Stimulated activated naive B cell treated with anti-CD40 and anti-IgM and Interleukin-4, amounts not matched to agents 10 μg/mL and 1 μg/mL and 100 μg/mL, for 72 hours (primary cell): ENCODE results near the gene TMEM270.
"Not testable (repeated sequence)": the region's sequence is repeated elsewhere in the genome, so short reads cannot be mapped to it uniquely, and the experiment has no call there.

Source experiments
- ATAC-seq, 2 donors: fragments of 150-1000 bp; cut with Tn5 transposase; replicated peaks; 2 replicates each; pipeline ENCODE4 v1.10.0; 2021; ENCODE audit warnings: moderate library complexity in 1 of 2
- DNase-seq: peaks from one replicate; pipeline ENCODE4 v3.0.0; 2021
- H3K27ac Mint-ChIP-seq: one replicate; pipeline ENCODE4 v1.8.0; 2022; ENCODE audit warnings: mild to moderate bottlenecking, mixed read lengths
- H3K27me3 Mint-ChIP-seq, 2 donors: one replicate each; pipeline ENCODE4 v1.8.0; 2022; ENCODE audit warnings: mixed read lengths in 2 of 2
- H3K36me3 Mint-ChIP-seq, 2 donors: one replicate each; pipeline ENCODE4 v1.8.0; 2022; ENCODE audit warnings: mixed read lengths in 2 of 2, mild to moderate bottlenecking in 1 of 2
- H3K4me1 Mint-ChIP-seq, 2 donors: one replicate each; pipeline ENCODE4 v1.8.0; 2022; ENCODE audit warnings: mixed read lengths in 2 of 2, mild to moderate bottlenecking in 1 of 2
- H3K4me3 Mint-ChIP-seq, 2 donors: one replicate each; pipeline ENCODE4 v1.8.0; 2022; ENCODE audit warnings: mild to moderate bottlenecking in 2 of 2, mixed read lengths in 2 of 2, moderate library complexity in 1 of 2
- H3K9me3 Mint-ChIP-seq, 2 donors: one replicate each; pipeline ENCODE4 v1.8.0; 2022; ENCODE audit warnings: mixed read lengths in 2 of 2, mild to moderate bottlenecking in 1 of 2

Gene TMEM270

DNA sequence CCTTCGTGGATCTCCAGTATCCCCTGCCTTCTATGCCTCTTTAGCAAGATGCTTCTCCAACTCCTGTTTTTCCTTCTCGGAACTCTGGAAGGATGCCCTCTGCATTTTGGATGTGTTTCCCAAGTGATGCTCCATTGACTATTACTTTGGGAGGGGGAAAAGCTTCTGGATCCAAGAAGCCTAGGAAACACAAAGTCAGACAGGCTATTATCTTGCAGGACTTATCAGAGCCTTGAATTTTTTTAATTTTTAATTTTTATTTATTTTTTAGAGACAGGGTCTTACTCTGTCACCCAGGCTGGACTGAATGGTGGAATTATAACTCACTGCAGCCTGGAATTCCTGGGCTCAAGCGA lies 21.1 kb downstream of the TMEM270 start:
- Mint-ChIP-seq H3K36me3 (no peaks in the 10 kb centered on the region), H3K4me3 (no peak overlapping the region), H3K9me3 (no peaks in the 10 kb centered on the region), H3K27me3 (peaks cover 32 to 45% of the 10 kb centered on the region in 2 donors), H3K4me1 (peaks cover 4 to 17% of the 10 kb centered on the region in 2 donors), H3K27ac (no peak overlapping the region)
- ATAC-seq (no peak), DNase-seq (no peak)

DNA sequence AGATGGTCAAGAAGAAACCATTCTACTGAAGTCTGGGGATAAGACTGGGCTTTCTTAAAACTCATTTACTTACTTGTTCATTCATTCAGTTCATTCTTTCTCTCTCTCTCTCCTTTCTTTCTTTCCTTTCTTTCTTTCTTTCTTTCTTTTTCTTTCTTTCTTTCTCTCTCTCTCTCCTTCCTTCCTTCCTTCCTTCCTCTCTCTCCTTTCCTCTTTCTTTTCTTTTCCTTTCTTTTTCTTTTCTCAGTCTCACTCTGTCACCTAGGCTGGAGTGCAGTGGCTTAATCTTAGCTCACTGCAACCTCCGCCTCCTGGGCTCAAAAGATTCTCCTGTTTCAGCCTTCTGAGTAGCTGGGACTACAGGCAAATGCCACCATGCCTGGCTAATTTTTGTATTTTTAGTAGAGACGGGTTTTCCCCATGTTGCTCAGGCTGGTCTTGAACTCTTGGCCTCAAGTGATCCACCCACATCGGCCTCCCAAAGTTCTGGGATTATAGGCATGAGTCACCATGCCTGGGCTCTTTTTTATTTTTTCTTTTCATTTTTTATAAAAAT lies 24.0 kb downstream of the TMEM270 start:
- DNase-seq, H3K27ac Mint-ChIP-seq, H3K36me3 Mint-ChIP-seq, ATAC-seq, H3K9me3 Mint-ChIP-seq, H3K4me3 Mint-ChIP-seq: not testable (repeated sequence)
- peaks cover 4 to 18% of the 10 kb centered on the region in 2 donors for H3K4me1 Mint-ChIP-seq
- peaks cover 38 to 49% of the 10 kb centered on the region in 2 donors for H3K27me3 Mint-ChIP-seq

DNA sequence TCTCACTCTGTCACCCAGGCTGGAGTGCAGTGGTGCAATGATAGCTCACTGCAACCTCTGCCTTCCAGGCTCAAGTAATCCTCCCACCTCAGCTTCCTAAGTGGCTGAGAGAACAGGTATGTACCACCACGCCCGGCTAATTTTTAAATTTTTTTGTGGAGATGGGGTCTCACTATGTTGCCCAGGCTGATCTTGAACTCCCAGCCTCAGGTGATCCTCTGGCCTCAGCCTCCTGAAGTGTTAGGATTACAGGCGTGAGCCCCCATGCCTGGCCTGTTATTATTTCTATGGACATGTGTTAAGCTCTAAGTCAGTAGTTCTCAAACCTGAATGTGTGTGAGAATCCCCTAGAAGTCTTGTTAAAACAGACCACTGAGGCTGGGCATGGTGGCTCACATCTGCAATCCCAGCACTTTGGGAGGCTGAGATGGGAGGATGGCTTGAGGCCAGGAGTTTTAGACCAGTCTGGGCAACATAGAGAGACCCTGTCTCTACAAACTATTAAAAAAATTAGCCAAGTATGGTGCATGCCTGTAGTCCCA lies 24.5 kb downstream of the TMEM270 start:
- Mint-ChIP-seq H3K27ac (no peak overlapping the region), H3K9me3 (no peaks in the 10 kb centered on the region), H3K27me3 (peaks cover 39 to 49% of the 10 kb centered on the region in 2 donors), H3K4me1 (peaks cover 5 to 23% of the 10 kb centered on the region in 2 donors), H3K4me3 (no peak overlapping the region), H3K36me3 (no peaks in the 10 kb centered on the region)
- ATAC-seq (no peak), DNase-seq (no peak)

DNA sequence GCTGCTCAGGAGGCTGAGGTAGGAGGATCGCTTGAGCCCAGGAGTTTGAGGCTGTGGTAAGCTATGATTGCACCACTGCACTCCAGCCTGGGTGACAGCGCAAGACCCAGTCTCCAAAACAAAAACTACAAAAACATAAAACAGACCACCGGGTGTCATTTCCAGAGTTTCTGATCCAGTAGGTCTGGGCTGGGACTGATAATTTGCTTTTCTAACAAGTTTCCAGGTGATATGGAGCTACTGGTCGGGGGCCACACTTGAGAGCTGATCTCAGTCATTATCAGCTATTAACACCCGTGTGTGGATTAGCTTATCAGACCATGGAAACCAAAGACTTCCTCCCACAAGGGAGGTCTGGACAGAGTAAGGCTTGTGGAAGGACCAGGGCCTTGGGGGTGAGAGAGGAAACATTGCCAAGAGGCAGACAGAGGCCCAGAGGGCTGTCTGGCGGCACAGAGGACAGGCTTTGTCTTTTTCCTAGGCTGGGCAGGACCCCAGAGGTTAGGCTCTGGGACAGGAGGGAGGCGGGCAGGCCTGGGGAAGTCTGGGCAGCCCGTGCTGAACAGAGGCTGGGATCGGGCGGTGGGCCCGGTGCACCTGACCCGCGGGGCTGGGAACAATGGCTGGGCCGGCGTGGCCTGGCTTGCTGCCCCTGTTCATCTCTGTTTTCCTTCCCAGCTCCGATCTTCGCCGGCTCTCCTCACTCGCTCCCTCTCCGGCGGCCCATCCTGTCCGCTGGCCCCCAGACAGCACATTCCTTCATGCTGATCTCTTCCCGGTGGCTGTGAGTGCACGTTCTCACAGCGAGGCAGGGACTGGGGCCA lies 25.2 kb downstream of the TMEM270 start:
- Mint-ChIP-seq H3K4me3 (no peak overlapping the region), H3K36me3 (no peaks in the 10 kb centered on the region), H3K9me3 (no peaks in the 10 kb centered on the region), H3K27ac (no peak overlapping the region), H3K4me1 (peaks cover 6 to 26% of the 10 kb centered on the region in 2 donors), H3K27me3 (peaks cover 40 to 49% of the 10 kb centered on the region in 2 donors)
- ATAC-seq = peak in 1 of 2 donors; percentile 20
- no peak for DNase-seq

DNA sequence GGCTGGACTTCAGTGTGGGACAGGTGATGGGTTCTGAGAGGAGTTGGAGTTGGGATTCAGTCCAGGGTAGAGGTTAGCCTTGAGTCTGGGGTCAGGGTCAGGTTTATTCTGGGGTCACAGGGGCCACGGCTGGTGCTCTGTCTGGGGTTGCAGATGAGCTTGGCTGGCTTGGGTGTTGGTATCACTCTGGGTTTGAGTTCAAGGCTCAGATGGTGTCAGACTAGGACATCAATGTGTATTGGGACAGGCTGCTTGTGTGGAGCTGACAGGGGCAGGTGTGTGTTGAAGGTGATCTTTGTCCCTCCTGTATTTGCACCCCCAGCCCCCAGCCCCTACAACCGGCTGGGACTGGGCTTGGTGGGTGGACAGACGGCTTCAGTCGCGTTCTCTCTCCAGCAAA lies 26.8 kb downstream of the TMEM270 start:
- Mint-ChIP-seq H3K27me3 (peaks cover 47 to 59% of the 10 kb centered on the region in 2 donors), H3K27ac (no peak overlapping the region), H3K9me3 (peaks cover 0 to 2% of the 10 kb centered on the region in 2 donors), H3K36me3 (no peaks in the 10 kb centered on the region), H3K4me3 (no peak overlapping the region), H3K4me1 (peaks cover 6 to 26% of the 10 kb centered on the region in 2 donors)
- no peak for ATAC-seq
- DNase-seq = no peak

DNA sequence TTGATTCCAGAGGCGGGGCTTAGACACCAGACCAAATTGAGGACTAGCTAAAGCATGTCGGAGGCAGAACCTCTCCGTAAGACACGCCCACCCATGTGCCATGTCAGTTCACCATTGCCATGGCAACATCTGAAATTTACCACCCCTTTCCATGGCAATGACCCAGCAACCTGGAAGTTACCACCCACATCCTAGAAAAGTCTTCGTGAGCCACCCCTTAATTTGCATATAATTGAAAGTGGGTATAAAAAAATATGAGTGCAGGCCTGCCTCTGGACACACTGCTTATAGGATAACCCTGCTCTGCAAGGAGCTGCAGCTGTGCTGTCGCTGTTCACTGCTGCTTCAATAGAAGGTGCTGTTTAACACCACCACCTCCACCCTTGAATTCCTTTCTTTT lies 28.0 kb downstream of the TMEM270 start:
- H3K9me3 Mint-ChIP-seq = peaks cover 0 to 2% of the 10 kb centered on the region in 2 donors
- peaks cover 6 to 26% of the 10 kb centered on the region in 2 donors for H3K4me1 Mint-ChIP-seq
- no peak overlapping the region for H3K27ac Mint-ChIP-seq
- H3K36me3 Mint-ChIP-seq = no peaks in the 10 kb centered on the region
- DNase-seq (no peak), ATAC-seq (no peak)
- H3K4me3 Mint-ChIP-seq = no peak overlapping the region
- peaks cover 45 to 66% of the 10 kb centered on the region in 2 donors for H3K27me3 Mint-ChIP-seq

DNA sequence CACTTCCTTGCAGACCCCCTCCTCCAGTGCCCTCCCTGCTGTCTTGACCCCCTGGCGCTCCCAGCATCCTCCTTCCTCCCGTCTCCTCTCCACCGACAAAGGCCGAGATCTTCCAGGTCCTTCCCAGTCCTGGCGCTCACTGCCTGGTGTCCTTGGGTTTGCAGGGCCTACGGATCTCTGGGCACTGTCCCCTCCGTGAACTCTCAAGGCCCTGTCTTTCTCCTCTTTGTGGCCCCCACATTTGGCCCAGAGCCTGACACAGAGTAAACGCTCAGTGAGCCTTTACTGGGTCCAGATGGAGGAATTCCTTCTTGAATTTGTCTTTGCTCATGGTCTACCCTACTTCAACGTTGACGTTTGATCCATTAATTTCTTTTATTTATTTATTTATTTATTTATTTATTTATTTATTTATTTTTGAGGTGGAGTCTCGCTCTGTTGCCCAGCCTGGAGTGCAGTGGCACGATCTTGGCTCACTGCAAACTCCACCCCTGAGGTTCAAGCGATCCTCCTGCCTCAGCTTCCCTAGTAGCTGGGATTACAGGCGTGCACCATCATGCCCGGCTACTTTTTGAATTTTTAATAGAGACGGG lies 29.7 kb downstream of the TMEM270 start:
- Mint-ChIP-seq H3K4me3 (no peak overlapping the region), H3K9me3 (peaks cover under 1 to 2% of the 10 kb centered on the region in 2 donors), H3K27me3 (peaks cover 39 to 60% of the 10 kb centered on the region in 2 donors), H3K4me1 (peaks cover 2 to 18% of the 10 kb centered on the region in 2 donors), H3K27ac (no peak overlapping the region), H3K36me3 (no peaks in the 10 kb centered on the region)
- ATAC-seq = no peak
- DNase-seq = no peak

DNA sequence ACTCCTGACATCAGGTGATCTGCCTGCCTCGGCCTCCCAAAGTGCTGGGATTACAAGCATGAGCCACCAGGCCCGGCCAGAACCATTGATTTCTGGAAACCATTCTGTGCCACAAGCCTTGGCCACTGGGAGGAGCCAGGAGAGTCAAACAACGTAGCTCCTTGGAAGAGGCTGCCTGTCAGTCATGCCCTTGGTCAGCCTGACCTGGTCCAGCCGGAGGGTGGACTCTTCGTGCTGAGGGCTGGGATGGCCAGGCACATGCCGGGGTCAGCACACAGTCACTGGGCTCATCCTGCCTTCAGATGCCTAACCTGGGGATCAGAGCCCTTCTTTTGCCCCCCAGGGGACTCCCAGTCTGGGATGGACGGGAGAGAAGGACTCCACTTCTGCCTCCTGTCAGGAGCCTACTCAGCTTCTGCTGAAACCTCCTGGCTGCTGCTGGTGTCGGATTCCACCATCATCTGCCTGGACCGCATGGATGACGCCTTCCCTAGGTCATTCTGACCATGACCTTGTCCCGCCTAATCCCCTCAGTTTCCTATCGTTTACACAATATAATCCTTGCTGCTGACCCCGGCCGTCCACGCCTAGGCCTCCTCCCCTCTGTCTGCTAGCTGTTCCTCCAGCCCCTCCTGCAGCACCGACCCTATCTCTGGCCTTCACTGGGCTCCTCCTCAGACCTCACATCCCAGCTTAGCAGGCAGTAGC lies 30.4 kb downstream of the TMEM270 start:
- H3K36me3 Mint-ChIP-seq = no peaks in the 10 kb centered on the region
- H3K4me3 Mint-ChIP-seq = no peak overlapping the region
- H3K27me3 Mint-ChIP-seq = peaks cover 34 to 53% of the 10 kb centered on the region in 2 donors
- ATAC-seq = no peak
- peaks cover 2 to 13% of the 10 kb centered on the region in 2 donors for H3K4me1 Mint-ChIP-seq
- DNase-seq = no peak
- peak overlapping the region; percentile 4 for H3K27ac Mint-ChIP-seq
- peaks cover 2 to 4% of the 10 kb centered on the region in 2 donors for H3K9me3 Mint-ChIP-seq

DNA sequence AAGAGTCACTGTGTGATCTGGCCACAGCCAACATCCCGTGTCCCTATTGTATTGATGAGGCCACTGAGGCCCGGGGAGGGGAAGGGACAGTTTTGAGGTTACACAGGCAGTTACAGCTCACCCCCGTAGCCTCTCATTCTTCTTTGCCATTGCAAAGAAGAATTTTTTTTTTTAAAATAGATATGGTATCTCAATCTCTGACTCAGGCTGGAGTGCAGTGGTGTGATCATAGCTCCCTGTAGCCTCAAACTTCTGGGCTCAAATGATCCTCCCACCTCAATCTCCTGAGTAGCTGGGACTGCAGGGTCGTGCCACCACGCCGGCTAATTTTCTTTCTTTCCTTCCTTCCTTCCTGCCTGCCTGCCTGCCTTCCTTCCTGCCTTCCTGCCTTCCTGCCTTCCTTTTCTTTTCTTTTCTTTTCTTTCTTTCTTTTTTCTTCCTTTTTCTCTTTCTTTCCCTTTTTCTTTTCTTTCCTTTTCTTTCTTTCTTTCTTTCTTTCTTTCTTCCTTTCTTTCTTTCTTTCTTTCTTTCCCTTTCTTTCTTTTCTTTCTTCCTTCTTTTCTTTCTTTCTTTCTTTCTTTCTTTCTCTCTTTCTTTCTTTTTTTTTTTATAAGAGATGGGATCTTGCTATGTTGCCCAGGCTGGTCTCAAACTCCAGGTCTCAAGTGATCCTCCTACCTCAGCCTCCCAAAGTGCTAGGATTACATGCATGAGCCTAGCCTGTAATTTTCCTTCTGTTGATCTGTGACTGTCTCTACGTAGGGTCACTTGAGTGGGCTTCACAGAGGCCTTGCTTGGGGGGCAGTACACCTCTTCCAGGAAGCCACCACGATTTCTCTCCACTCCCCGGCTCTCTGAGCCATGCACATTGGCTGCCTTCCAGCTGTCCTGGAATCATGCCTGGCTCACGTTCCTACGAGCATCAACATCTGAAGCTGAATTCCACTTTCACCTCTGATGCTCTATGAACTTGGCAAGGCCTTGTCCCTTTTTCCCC lies 31.3 kb downstream of the TMEM270 start:
- Mint-ChIP-seq H3K9me3 (peaks cover 3 to 4% of the 10 kb centered on the region in 2 donors), H3K36me3 (no peaks in the 10 kb centered on the region), H3K4me1 (peaks cover 2 to 9% of the 10 kb centered on the region in 2 donors), H3K27ac (no peak overlapping the region), H3K4me3 (no peak overlapping the region), H3K27me3 (peaks cover 27 to 51% of the 10 kb centered on the region in 2 donors)
- ATAC-seq (no peak), DNase-seq (no peak)

DNA sequence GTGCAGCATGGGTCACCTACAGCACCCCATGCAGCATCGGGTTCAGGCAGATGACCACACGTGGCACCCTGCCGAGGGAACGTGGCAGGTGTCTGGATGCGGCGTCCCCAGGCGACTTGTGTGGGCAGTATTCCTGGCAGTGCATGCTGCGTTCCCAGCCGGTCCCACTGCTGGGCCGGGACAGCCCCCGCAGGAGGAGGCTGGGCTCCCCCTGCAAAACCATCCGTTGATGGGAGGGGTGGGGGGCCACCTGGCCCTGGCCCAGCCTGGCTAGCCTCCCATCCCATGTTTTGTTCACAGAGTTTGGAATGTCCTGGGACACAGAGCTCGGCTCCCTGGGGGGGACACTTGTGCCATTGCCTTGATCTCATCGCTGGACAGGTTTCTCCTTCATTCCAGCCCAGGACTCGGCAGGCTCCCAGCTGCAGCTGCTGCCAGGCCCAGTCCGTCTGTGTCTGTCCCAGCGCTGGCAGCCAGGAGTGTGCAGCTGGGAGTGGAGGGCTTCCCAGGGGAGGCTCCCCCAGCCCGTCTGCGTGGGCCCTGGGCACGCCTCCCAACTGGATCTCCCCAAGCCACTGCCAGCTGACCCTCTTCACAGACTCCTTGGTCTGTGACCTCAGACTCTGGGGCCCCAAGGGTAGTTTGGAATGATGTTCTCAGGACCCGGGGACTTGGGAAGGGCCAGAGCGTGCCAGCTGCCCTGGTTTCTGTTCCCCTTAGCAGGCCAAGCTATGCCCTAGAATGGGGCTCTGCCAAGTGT lies 32.6 kb downstream of the TMEM270 start:
- H3K27me3 Mint-ChIP-seq = peaks cover 18 to 46% of the 10 kb centered on the region in 2 donors
- H3K9me3 Mint-ChIP-seq = peaks cover 6 to 9% of the 10 kb centered on the region in 2 donors
- no peak overlapping the region for H3K27ac Mint-ChIP-seq
- H3K4me3 Mint-ChIP-seq = no peak overlapping the region
- peaks cover 0 to 2% of the 10 kb centered on the region in 2 donors for H3K36me3 Mint-ChIP-seq
- ATAC-seq (no peak), DNase-seq (no peak)
- peaks cover 2 to 9% of the 10 kb centered on the region in 2 donors for H3K4me1 Mint-ChIP-seq

DNA sequence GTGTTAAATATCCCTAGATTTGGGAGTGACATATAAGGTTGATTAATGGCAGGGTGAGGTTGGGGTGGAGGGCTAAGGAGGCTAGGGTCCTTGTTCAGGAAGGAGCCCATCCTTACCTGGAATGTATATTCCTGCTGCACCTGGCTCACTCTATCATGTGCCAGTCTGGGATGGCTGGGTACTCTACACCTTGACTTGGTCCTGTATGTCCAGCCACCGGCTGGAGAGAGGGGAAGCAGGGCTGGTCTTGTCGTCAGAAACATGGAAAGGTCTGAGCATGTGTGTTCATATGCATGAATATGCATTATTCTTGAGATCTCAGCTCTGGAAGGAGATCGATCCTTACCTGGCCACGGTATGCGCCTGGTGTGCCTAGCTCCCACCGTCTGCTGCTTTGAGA lies 33.2 kb downstream of the TMEM270 start:
- no peak for DNase-seq
- H3K4me3 Mint-ChIP-seq = no peak overlapping the region
- peaks cover 0 to 2% of the 10 kb centered on the region in 2 donors for H3K36me3 Mint-ChIP-seq
- peaks cover 2 to 9% of the 10 kb centered on the region in 2 donors for H3K4me1 Mint-ChIP-seq
- H3K9me3 Mint-ChIP-seq = peaks cover 6 to 9% of the 10 kb centered on the region in 2 donors
- H3K27ac Mint-ChIP-seq = no peak overlapping the region
- peaks cover 15 to 46% of the 10 kb centered on the region in 2 donors for H3K27me3 Mint-ChIP-seq
- no peak for ATAC-seq

DNA sequence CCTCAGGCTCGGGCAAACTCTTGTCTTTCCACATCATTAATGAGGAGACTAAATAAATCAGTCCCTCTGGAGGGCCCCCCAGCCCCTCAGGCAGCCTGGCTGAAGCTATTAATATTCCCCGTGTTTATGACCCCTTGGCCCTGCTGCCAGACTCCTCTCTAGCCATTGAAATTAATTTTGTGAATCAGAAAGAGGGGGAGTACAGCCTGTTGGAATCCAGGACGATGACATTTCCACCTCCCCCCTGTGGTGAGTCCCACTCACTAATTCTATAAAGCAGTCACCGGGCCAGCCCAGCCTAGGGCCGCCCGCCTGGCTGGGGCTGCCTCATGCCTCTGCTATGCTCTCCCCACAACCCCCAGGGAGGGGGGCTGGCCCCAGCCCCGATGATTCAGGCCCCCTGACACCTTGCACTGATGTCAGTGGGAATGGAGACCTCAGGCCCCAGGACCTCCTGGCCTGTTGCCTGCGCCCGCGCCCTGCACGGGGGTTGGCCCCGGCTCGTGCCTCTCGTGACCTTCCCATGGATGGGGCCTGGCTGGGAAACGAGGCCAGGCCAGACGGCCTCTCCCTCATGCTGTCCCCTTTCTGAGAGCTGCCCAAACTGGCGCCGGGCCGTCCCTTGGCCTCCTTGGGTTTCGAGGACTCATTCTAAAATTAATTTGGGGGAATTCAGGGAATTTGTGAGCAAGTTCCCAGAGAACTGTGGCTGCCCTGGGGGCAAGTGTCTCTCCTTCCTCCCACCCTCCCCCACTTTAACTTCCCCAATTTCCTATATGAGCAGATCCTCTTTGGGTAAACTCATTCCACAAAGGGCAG lies 34.0 kb downstream of the TMEM270 start:
- no peak for ATAC-seq
- Mint-ChIP-seq H3K27me3 (peaks cover 15 to 52% of the 10 kb centered on the region in 2 donors), H3K36me3 (peaks cover 0 to 2% of the 10 kb centered on the region in 2 donors)

More for the DNA sequence above, 34.0 kb downstream of the TMEM270 start:
- DNase-seq = no peak
- no peak overlapping the region for H3K27ac Mint-ChIP-seq
- no peak overlapping the region for H3K4me3 Mint-ChIP-seq
- peaks cover 2 to 8% of the 10 kb centered on the region in 2 donors for H3K4me1 Mint-ChIP-seq
- peaks cover 6 to 9% of the 10 kb centered on the region in 2 donors for H3K9me3 Mint-ChIP-seq
